COLO668 (cell line): ENCODE measurements around the gene ARHGAP26.

ENCODE experiments used
- DNase-seq: peaks from one replicate; lab custom pipeline; 2025; ENCODE audit not compliant: unreplicated experiment; lab: John Stamatoyannopoulos, UW

The ARHGAP26 gene

GRCh38 chr5:142748568-142749249 lies 21.5 kb upstream of the ARHGAP26 start:
- no peak for DNase-seq

DNA sequence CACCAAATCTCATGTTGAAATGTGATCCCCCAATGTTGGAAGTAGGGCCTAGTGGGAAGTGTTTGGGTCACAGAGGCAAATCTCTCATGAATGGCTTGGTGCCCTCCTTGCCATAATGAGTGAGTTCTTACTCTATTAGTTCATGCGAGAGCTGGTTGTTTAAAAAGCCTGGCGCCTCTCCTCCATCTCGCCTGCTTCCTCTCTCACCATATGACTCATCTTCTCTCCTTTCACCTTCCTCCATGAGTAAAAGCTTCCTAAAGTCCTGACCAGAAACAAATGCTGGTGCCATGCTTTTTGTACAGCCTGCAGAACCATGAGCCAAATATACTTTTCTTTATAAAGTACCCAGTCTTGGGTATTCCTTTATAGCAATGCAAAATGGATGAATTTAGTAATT lies 20.9 kb upstream of the ARHGAP26 start:
- DNase-seq = no peak

DNA sequence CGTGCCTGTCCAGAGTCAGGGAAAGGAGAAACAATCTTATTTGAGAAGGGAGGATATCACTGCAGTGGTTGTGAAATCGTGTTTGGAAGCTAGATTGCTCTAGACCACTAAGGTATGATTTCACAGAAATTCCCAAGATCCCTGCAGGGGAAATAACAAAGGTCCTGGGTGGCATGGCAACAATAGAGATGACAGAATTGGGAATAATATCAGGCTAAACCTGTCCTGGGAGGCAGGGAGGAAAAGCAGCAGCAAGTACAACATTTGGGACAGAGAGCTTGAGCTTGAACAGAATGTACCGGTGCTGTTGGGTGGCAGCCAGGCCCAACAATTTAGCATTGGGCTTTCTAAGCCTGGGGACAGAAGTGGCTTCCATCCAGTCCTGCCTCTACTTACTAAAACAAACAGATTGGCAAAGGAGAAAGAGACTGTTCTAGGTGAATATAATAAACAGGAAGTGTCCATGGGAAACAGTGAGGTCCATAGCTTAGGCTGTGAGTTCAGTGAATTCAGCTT lies 17.0 kb upstream of the ARHGAP26 start:
- DNase-seq = no peak

DNA sequence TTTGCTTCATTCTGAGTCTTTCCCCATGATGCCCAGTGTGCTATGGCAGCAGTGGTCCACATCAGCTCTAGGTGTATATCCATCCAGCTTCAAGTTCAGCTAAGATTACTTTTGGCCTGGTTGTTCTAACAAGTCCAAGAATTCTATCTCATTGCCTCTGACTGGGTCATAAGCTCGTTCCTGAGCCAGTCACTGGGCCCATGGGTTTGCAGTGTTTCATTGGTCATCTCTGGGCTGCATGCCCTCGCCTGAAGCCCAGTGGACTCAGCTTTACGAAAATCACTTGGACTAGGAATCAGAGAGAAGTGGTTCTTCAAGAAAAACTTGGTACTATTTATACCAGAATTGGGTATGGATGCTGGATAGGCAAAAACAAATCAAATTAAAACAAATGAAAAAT lies 16.1 kb upstream of the ARHGAP26 start:
- DNase-seq = no peak

GRCh38 chr5:142756576-142756975 lies 13.6 kb upstream of the ARHGAP26 start:
- DNase-seq = no peak

- no peak for DNase-seq
These were observed 12.6 kb upstream of the ARHGAP26 start for GRCh38 chr5:142757564-142757963.

- no peak for DNase-seq
These were observed 11.9 kb upstream of the ARHGAP26 start for GRCh38 chr5:142758062-142758795.

- no peak for DNase-seq
These were observed 11.4 kb upstream of the ARHGAP26 start for GRCh38 chr5:142758796-142759145.

DNA sequence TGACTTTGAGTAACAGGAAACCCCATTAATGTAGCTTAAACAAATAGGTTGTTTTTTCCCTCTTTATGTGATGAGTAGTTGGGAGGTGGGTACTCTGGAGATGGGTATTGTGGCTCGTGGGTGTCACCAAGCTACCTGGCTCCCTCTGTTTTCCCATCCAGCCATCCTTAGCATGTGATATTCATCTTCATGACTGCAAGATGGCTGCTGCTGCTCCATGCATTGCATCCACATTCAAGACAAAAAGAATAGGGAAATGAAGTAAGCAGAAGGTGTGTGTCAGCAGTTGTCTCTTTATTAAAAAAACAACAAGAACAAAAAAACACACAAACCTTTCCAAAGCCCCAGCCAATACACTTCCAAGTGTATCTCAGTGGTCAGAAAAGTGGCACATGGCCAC lies 6.5 kb upstream of the ARHGAP26 start:
- DNase-seq = no peak

DNA sequence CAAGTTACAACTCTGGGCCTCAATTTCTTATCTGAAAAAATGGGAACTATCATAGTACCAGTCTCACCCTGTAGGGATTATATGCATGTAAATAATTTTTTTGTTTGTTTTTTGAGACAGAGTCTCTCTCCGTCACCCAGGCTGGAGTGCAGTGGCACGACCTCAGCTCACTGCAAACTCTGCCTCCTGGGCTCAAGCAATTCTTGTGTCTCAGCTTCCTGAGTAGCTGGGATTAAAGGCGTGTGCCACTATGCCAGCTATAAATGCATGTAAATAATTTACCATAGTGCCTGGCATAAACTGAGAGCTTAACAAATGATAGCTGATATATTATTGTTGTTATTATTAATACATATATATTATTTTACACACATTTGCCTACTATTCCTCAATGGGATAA lies 3.0 kb upstream of the ARHGAP26 start:
- no peak for DNase-seq

- DNase-seq = no peak
These were observed 2.3 kb upstream of the ARHGAP26 start for GRCh38 chr5:142767911-142768310.

- DNase-seq = no peak
These were observed 855 bp upstream of the ARHGAP26 start for GRCh38 chr5:142769251-142769792.

GRCh38 chr5:142770650-142771609 lies 753 bp downstream of the ARHGAP26 start:
- DNase-seq = peak; percentile 44

GRCh38 chr5:142771666-142772065 lies 1.5 kb downstream of the ARHGAP26 start:
- DNase-seq = no peak

GRCh38 chr5:142772446-142773293 lies 2.5 kb downstream of the ARHGAP26 start:
- DNase-seq = no peak

- DNase-seq = no peak
These were observed 6.9 kb downstream of the ARHGAP26 start for GRCh38 chr5:142777099-142777498.

DNA sequence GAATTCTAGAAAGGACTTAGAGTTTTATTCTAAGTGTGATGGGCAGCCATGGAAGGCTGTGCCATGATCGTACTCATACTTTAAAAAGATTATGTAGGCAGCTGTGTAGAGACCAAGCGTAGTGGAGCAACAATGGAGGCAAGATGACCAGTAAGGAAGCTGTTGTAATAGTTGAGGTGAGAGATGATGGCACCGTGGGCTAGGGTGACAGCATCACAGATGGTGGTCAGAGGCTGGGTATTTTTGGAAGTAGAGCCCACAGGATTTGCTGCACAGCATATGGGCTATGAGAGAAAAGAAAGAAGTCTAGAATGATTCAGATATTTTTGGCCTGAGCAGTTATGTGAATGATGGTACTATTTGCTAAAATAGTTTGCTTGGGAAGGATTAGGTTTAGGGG lies 7.7 kb downstream of the ARHGAP26 start:
- no peak for DNase-seq

DNA sequence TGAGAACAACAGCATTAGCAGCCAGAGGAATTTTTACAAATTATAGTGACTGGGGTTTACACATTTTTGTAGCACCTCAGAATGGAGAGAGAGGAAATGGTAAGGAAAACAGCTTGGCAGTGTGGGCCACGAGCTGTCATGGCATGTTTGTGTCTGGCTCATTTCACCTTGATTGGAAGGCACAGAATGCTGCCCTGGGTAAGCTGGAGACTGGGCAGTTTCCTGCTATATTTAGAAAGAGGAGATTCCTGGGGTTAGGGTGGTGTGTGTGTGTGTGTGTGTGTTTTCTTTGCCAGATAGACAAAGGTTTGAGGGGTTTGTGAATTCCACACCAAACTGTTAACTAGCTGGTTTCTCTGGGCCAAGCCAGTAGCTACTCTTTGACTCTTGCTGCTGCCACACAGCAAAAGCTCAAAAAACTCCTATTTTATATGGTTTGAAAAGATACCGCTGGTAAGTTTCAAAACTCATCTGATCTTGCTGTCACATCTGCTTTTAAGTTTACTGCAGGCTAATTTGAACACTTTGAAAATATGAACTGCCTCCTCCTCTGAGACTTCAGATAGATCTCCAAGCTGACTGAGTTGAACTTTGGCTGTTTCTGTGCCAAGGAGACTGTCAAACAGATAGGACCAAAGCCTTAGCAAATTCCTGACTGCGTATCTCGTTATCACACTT lies 9.1 kb downstream of the ARHGAP26 start:
- no peak for DNase-seq

DNA sequence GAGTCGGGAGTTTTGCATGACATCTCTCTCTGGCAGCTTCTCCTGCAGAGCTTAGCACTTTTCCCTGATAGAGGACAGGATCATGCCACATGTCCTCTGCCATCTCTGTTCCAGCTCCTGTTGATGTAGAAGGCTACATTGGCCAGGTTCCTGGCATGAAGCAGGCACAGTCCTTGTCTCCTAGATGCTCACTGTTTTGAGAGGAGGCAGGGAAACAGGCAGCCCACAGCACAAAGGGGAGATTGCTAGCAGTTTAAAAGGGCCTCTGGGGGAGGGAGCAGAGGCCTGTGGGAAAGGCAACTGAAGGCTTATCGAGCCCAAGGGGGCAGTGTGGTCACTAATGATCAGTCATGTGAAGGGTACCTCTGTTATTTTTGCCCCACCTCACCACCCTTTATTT lies 10.7 kb downstream of the ARHGAP26 start:
- DNase-seq = no peak
